ENCODE measurements around the gene PPP6R2. TPM values are rescaled to one million over a fixed set of nuclear protein-coding genes. Genes with fewer than 3 reads are reported as not detected.
"Not testable (repeated sequence)": the region's sequence is repeated elsewhere in the genome, so short reads cannot be mapped to it uniquely, and the experiment has no call there.

PPP6R2 gene
- total and polyA plus RNA-seq, 8 donors = 36.9 to 60.1 (median 42.2) TPM

- intact Hi-C loops (cut with DNase I) = no loop called here
- H3K4me1 ChIP-seq = peaks cover 6 to 43% of the 10 kb centered on the region in 2 donors
- no peak overlapping the region for H3K4me3 ChIP-seq
- H3K9me3 ChIP-seq = no peaks in the 10 kb centered on the region
- no peak for TF ChIP-seq CTCF (IDR thresholded peaks at IDR 0.05)
- H3K27ac ChIP-seq = no peak overlapping the region
- H3K27me3 ChIP-seq = no peaks in the 10 kb centered on the region
- H3K36me3 ChIP-seq = peaks cover 0 to 25% of the 10 kb centered on the region in 2 donors
- DNase-seq (peak; percentile 39 to 85 (median 68)), ATAC-seq (peak; percentile 53)
Observed at GRCh38 chr22:50403701-50404101, 60.6 kb downstream of the PPP6R2 start.

GRCh38 chr22:50406416-50407170 is 63.5 kb downstream of the PPP6R2 start:
- Histone ChIP-seq H3K36me3 (peaks cover 0 to 54% of the 10 kb centered on the region in 2 donors), H3K27ac (no peak overlapping the region), H3K9me3 (no peaks in the 10 kb centered on the region), H3K4me3 (no peak overlapping the region), H3K27me3 (no peaks in the 10 kb centered on the region), H3K4me1 (peaks cover 6 to 18% of the 10 kb centered on the region in 2 donors)
- ATAC-seq (peak; percentile 59), DNase-seq (peak in 1 of 4 donors; percentile 7)
- no peak for TF ChIP-seq CTCF (IDR thresholded peaks at IDR 0.05)
- intact Hi-C loops (cut with DNase I) = no loop called here

GRCh38 chr22:50408311-50408710 is 65.2 kb downstream of the PPP6R2 start:
- Histone ChIP-seq H3K4me3 (no peak overlapping the region), H3K4me1 (peaks cover 6 to 8% of the 10 kb centered on the region in 2 donors), H3K27me3 (no peaks in the 10 kb centered on the region), H3K9me3 (no peaks in the 10 kb centered on the region), H3K36me3 (peaks cover 0 to 61% of the 10 kb centered on the region in 2 donors), H3K27ac (no peak overlapping the region)
- intact Hi-C loops (cut with DNase I) = no loop called here
- DNase-seq (peak in 1 of 4 donors; percentile 28), ATAC-seq (no peak)
- no peak for TF ChIP-seq CTCF (IDR thresholded peaks at IDR 0.05)

- H3K9me3 ChIP-seq; ATAC-seq; H3K4me3 ChIP-seq; H3K27me3 ChIP-seq; intact Hi-C loops (cut with DNase I); H3K4me1 ChIP-seq; H3K27ac ChIP-seq: not testable (repeated sequence)
- DNase-seq = peak in 1 of 4 donors; percentile 2
- peaks cover 0 to 68% of the 10 kb centered on the region in 2 donors for H3K36me3 ChIP-seq
Observed at GRCh38 chr22:50408954-50409353, 65.8 kb downstream of the PPP6R2 start.

GRCh38 chr22:50414476-50415248 is 71.5 kb downstream of the PPP6R2 start:
- no peak overlapping the region for H3K4me3 ChIP-seq
- no peak for TF ChIP-seq CTCF (IDR thresholded peaks at IDR 0.05)
- no peak overlapping the region for H3K27ac ChIP-seq
- no peaks in the 10 kb centered on the region for H3K9me3 ChIP-seq
- no peaks in the 10 kb centered on the region for H3K27me3 ChIP-seq
- DNase-seq (peak in 1 of 4 donors; percentile 68), ATAC-seq (no peak)
- intact Hi-C loops (cut with DNase I) = no loop called here
- H3K36me3 ChIP-seq = peaks cover 0 to 90% of the 10 kb centered on the region in 2 donors
- H3K4me1 ChIP-seq = no peaks in the 10 kb centered on the region

All from left lung (tissue), 10 donors.